Prostate gland (tissue), 2 donors: ENCODE data around the gene LAMA2.

Experiments
- CTCF ChIP-seq, 4 experiments: fragments of 200-600 bp in 2 of 4; fragments of 450-650 bp in 2 of 4; sonication (generic) in 2 of 4; IDR thresholded peaks; 1 replicate in 3 of 4; 2 replicates in 1 of 4; pipeline ENCODE4 v1.5.1; 2016 to 2019; ENCODE audit warnings: antibody characterized with exemption in 4 of 4, mild to moderate bottlenecking in 2 of 4, moderate library complexity in 2 of 4
- POLR2A ChIP-seq: fragments of 450-650 bp; IDR thresholded peaks from one replicate; pipeline ENCODE4 v1.6.1; 2016; ENCODE audit warnings: antibody characterized with exemption, mild to moderate bottlenecking

GRCh38 chr6:129338683-129339082, 455.7 kb downstream of the LAMA2 start:
- TF ChIP-seq CTCF (IDR thresholded peaks at IDR 0.05) (no peak), POLR2A (no peak)
